ENCODE measurements around the gene GRAP2.

GRCh38 chr22:39988386-39989114 is 87.7 kb downstream of the GRAP2 start:
- TF ChIP-seq EZH2phosphoT487 (IDR thresholded peaks at IDR 0.05) (no peak), EZH2 (IDR thresholded peaks at IDR 0.05) (no peak)
- TF ChIP-seq, protein P1, sequence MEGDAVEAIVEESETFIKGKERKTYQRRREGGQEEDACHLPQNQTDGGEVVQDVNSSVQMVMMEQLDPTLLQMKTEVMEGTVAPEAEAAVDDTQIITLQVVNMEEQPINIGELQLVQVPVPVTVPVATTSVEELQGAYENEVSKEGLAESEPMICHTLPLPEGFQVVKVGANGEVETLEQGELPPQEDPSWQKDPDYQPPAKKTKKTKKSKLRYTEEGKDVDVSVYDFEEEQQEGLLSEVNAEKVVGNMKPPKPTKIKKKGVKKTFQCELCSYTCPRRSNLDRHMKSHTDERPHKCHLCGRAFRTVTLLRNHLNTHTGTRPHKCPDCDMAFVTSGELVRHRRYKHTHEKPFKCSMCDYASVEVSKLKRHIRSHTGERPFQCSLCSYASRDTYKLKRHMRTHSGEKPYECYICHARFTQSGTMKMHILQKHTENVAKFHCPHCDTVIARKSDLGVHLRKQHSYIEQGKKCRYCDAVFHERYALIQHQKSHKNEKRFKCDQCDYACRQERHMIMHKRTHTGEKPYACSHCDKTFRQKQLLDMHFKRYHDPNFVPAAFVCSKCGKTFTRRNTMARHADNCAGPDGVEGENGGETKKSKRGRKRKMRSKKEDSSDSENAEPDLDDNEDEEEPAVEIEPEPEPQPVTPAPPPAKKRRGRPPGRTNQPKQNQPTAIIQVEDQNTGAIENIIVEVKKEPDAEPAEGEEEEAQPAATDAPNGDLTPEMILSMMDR (IDR thresholded peaks at IDR 0.05): no peak

Data from neural progenitor cell (in vitro differentiated cells).